CD4-positive, CD25-positive, alpha-beta regulatory T cell (primary cell): Measurements from ENCODE around the gene SIN3B. TPM values are rescaled to one million over a fixed set of nuclear protein-coding genes. Genes with fewer than 3 reads are reported as not detected.

Source experiments
- ATAC-seq, 2 donors: fragments of 150-1000 bp; cut with Tn5 transposase; one replicate each; pipeline ENCODE4 v1.10.0; 2021; ENCODE audit warnings: low read depth in 2 of 2, moderate number of reproducible peaks in 2 of 2, moderate library complexity in 1 of 2
- DNase-seq, 3 donors: peaks; one replicate each; pipeline versions ENCODE4 v3.0.0 to v3.0.0-alpha.2; 2012 to 2022; ENCODE audit warnings: mixed read lengths in 1 of 3
- H3K27ac ChIP-seq: one replicate; pipeline ENCODE4 v1.7.0; 2013; ENCODE audit warnings: mild to moderate bottlenecking, low read length; ENCODE audit not compliant: insufficient read depth, poor library complexity, severe bottlenecking
- H3K27me3 ChIP-seq: one replicate; pipeline ENCODE4 v1.7.0; 2013; ENCODE audit warnings: low read length; ENCODE audit not compliant: control insufficient read depth, insufficient read depth
- H3K36me3 ChIP-seq: one replicate; pipeline ENCODE4 v1.7.0; 2013; ENCODE audit warnings: mild to moderate bottlenecking, low read length, moderate library complexity; ENCODE audit not compliant: control insufficient read depth, insufficient read depth
- H3K4me1 ChIP-seq: 2 replicates; pipeline ENCODE4 v1.7.0; 2013; ENCODE audit warnings: mild to moderate bottlenecking, low read length; ENCODE audit not compliant: insufficient read depth, control insufficient read depth, poor library complexity, severe bottlenecking
- H3K4me3 ChIP-seq: one replicate; pipeline ENCODE4 v1.7.0; 2013; ENCODE audit warnings: low read depth, mild to moderate bottlenecking, low read length, moderate library complexity
- H3K9me3 ChIP-seq, 2 experiments: 1 replicate in 1 of 2; 2 replicates in 1 of 2; pipeline ENCODE4 v1.7.0; 2013; ENCODE audit warnings: low read length in 2 of 2, mild to moderate bottlenecking in 1 of 2, moderate library complexity in 1 of 2; ENCODE audit not compliant: control insufficient read depth in 2 of 2
- H3K27ac Mint-ChIP-seq, 3 donors: one replicate each; pipeline ENCODE4 v1.8.0; 2020 to 2022; ENCODE audit warnings: mild to moderate bottlenecking in 3 of 3, mixed read lengths in 3 of 3, moderate library complexity in 2 of 3
- H3K27me3 Mint-ChIP-seq: one replicate; pipeline ENCODE4 v1.8.0; 2022; ENCODE audit warnings: mild to moderate bottlenecking, mixed read lengths
- H3K36me3 Mint-ChIP-seq: one replicate; pipeline ENCODE4 v1.8.0; 2020; ENCODE audit warnings: mixed read lengths
- H3K4me1 Mint-ChIP-seq, 4 donors: one replicate each; pipeline ENCODE4 v1.8.0; 2020 to 2022; ENCODE audit warnings: mixed read lengths in 4 of 4, mild to moderate bottlenecking in 1 of 4
- H3K4me3 Mint-ChIP-seq, 4 donors: one replicate each; pipeline ENCODE4 v1.8.0; 2020 to 2022; ENCODE audit warnings: mild to moderate bottlenecking in 4 of 4, mixed read lengths in 4 of 4, moderate library complexity in 3 of 4
- H3K9me3 Mint-ChIP-seq, 7 donors: one replicate each; pipeline ENCODE4 v1.8.0; 2020 to 2022; ENCODE audit warnings: mixed read lengths in 7 of 7, mild to moderate bottlenecking in 3 of 7, moderate library complexity in 2 of 7
- polyA plus RNA-seq, 4 donors: library from polyadenylated mRNA; unstranded; fragments of 300-500 nt; fragmentation: Illumina TruSeq; gene quantifications; one replicate each; pipeline ENCODE4 v1.2.3, GENCODE V29; 2021
- total RNA-seq: library from RNA; stranded (reverse); gene quantifications from one replicate; pipeline ENCODE4 v1.2.3, GENCODE V29; 2022

The SIN3B gene
- total and polyA plus RNA-seq, 5 donors from 2014 or later = 2.2 to 82.3 (median 4.6) TPM

- Histone ChIP-seq H3K4me3 (no peak overlapping the region), H3K27ac (no peak overlapping the region), H3K9me3 (no peaks in the 10 kb centered on the region), H3K27me3 (no peaks in the 10 kb centered on the region), H3K36me3 (no peaks in the 10 kb centered on the region), H3K4me1 (no peaks in the 10 kb centered on the region)
- Mint-ChIP-seq H3K27me3 (no peaks in the 10 kb centered on the region), H3K36me3 (no peaks in the 10 kb centered on the region), H3K27ac (no peak overlapping the region), H3K4me1 (no peaks in the 10 kb centered on the region), H3K4me3 (no peak overlapping the region), H3K9me3 (peaks cover 0 to 6% (median 3%) of the 10 kb centered on the region in 7 donors)
- ATAC-seq (no peak), DNase-seq (no peak)
Measured at GRCh38 chr19:16920816-16921529, 91.8 kb downstream of the SIN3B start.

- Histone ChIP-seq H3K36me3 (no peaks in the 10 kb centered on the region), H3K4me3 (no peak overlapping the region), H3K9me3 (no peaks in the 10 kb centered on the region), H3K27ac (no peak overlapping the region), H3K27me3 (no peaks in the 10 kb centered on the region), H3K4me1 (no peaks in the 10 kb centered on the region)
- Mint-ChIP-seq H3K4me3 (no peak overlapping the region), H3K27me3 (no peaks in the 10 kb centered on the region), H3K36me3 (no peaks in the 10 kb centered on the region), H3K4me1 (no peaks in the 10 kb centered on the region), H3K27ac (no peak overlapping the region), H3K9me3 (peaks cover 0 to 11% (median 7%) of the 10 kb centered on the region in 7 donors)
- ATAC-seq (no peak), DNase-seq (no peak)
Measured at GRCh38 chr19:16921766-16922591, 92.8 kb downstream of the SIN3B start.

- Mint-ChIP-seq H3K4me1 (no peaks in the 10 kb centered on the region), H3K27ac (no peak overlapping the region), H3K27me3 (no peaks in the 10 kb centered on the region), H3K9me3 (peaks cover 0 to 12% (median 7%) of the 10 kb centered on the region in 7 donors), H3K4me3 (no peak overlapping the region), H3K36me3 (no peaks in the 10 kb centered on the region)
- no peak overlapping the region for H3K27ac ChIP-seq
- H3K27me3 ChIP-seq = no peaks in the 10 kb centered on the region
- H3K4me1 ChIP-seq = no peaks in the 10 kb centered on the region
- ATAC-seq = no peak
- no peak for DNase-seq
- H3K9me3 ChIP-seq = no peaks in the 10 kb centered on the region
- no peaks in the 10 kb centered on the region for H3K36me3 ChIP-seq
- no peak overlapping the region for H3K4me3 ChIP-seq
Measured at GRCh38 chr19:16922592-16922934, 93.4 kb downstream of the SIN3B start.

GRCh38 chr19:16922949-16923348 lies 93.8 kb downstream of the SIN3B start:
- no peak for DNase-seq
- Histone ChIP-seq H3K27ac (no peak overlapping the region), H3K36me3 (no peaks in the 10 kb centered on the region), H3K27me3 (no peaks in the 10 kb centered on the region), H3K4me3 (no peak overlapping the region), H3K4me1 (no peaks in the 10 kb centered on the region), H3K9me3 (no peaks in the 10 kb centered on the region)
- Mint-ChIP-seq H3K4me3 (no peak overlapping the region), H3K27ac (no peak overlapping the region), H3K9me3 (peaks cover 0 to 12% (median 7%) of the 10 kb centered on the region in 7 donors), H3K27me3 (no peaks in the 10 kb centered on the region), H3K36me3 (no peaks in the 10 kb centered on the region), H3K4me1 (no peaks in the 10 kb centered on the region)
- no peak for ATAC-seq

GRCh38 chr19:16927883-16928282 lies 98.7 kb downstream of the SIN3B start:
- Histone ChIP-seq H3K4me1 (no peaks in the 10 kb centered on the region), H3K27ac (no peak overlapping the region), H3K4me3 (no peak overlapping the region), H3K9me3 (peaks cover 0 to 2% of the 10 kb centered on the region in 2 experiments), H3K36me3 (no peaks in the 10 kb centered on the region), H3K27me3 (no peaks in the 10 kb centered on the region)
- peak overlapping the region in 1 of 4 donors; percentile 70 for H3K4me3 Mint-ChIP-seq
- H3K27ac Mint-ChIP-seq = no peak overlapping the region
- H3K4me1 Mint-ChIP-seq = no peaks in the 10 kb centered on the region
- DNase-seq = no peak
- H3K27me3 Mint-ChIP-seq = peaks cover 9% of the 10 kb centered on the region
- peaks cover 0 to 19% (median 6%) of the 10 kb centered on the region in 7 donors for H3K9me3 Mint-ChIP-seq
- H3K36me3 Mint-ChIP-seq = no peaks in the 10 kb centered on the region
- no peak for ATAC-seq

- Mint-ChIP-seq H3K4me3 (no peak overlapping the region), H3K27me3 (peaks cover 9% of the 10 kb centered on the region), H3K4me1 (no peaks in the 10 kb centered on the region), H3K9me3 (peaks cover 0 to 21% (median 8%) of the 10 kb centered on the region in 7 donors), H3K27ac (no peak overlapping the region), H3K36me3 (no peaks in the 10 kb centered on the region)
- no peak for ATAC-seq
- no peak overlapping the region for H3K27ac ChIP-seq
- no peak for DNase-seq
- H3K4me3 ChIP-seq = no peak overlapping the region
- no peaks in the 10 kb centered on the region for H3K27me3 ChIP-seq
- H3K36me3 ChIP-seq = no peaks in the 10 kb centered on the region
- no peaks in the 10 kb centered on the region for H3K4me1 ChIP-seq
- H3K9me3 ChIP-seq = peaks cover under 1 to 3% of the 10 kb centered on the region in 2 experiments
Measured at GRCh38 chr19:16928351-16928750, 99.2 kb downstream of the SIN3B start.

GRCh38 chr19:16928916-16929315 lies 99.7 kb downstream of the SIN3B start:
- no peak overlapping the region for H3K27ac Mint-ChIP-seq
- H3K27me3 Mint-ChIP-seq = peaks cover 9% of the 10 kb centered on the region
- H3K27ac ChIP-seq = no peak overlapping the region
- no peak overlapping the region for H3K4me3 ChIP-seq
- DNase-seq (no peak), ATAC-seq (no peak)
- peaks cover 6 to 9% of the 10 kb centered on the region in 2 experiments for H3K9me3 ChIP-seq
- no peaks in the 10 kb centered on the region for H3K4me1 Mint-ChIP-seq
- H3K27me3 ChIP-seq = no peaks in the 10 kb centered on the region
- H3K36me3 ChIP-seq = no peaks in the 10 kb centered on the region
- no peaks in the 10 kb centered on the region for H3K4me1 ChIP-seq
- H3K4me3 Mint-ChIP-seq = no peak overlapping the region
- peaks cover 3 to 25% (median 10%) of the 10 kb centered on the region in 7 donors for H3K9me3 Mint-ChIP-seq
- H3K36me3 Mint-ChIP-seq = no peaks in the 10 kb centered on the region
